GM19193 (cell line): ENCODE measurements around the gene PTK7.

Source experiments
- POLR2A ChIP-seq: IDR thresholded peaks from 4 replicates; pipeline ENCODE4 v1.6.1; 2011; ENCODE audit not compliant: insufficient read depth, insufficient read length; ENCODE audit errors: extremely low read depth

Gene PTK7

DNA sequence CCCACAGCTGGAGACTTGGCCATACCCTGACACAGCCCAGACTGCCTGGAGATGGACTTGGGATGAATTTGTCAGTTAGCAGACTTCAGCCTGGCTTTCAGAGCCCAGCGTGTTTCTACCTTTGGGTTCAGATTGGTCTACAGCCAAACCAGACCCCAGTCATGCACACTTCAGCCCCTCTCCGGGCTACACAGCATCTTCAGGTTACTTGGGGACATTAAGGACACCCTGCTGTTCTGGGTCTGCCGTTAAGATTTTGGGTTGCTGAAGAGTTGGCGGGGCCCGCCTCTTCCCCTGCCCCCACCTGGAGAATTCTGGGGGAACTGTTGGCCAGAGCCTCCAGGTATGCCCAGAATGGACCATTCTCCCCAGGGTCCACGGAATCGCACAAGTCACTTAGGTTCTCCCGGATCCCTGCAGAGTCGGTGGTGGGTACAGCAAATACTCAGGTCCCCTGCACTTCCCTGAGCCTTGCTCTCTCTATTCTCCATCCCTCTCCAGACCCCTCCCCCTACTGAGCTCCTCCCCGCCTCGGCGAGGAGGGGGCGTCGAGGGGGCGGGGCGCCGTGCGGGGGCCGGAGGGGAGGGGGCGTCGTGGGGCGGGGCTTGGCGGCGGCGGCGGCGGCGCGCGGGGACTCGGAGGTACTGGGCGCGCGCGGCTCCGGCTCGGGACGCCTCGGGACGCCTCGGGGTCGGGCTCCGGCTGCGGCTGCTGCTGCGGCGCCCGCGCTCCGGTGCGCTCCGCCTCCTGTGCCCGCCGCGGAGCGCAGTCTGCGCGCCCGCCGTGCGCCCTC lies at the start of gene PTK7:
Gene PTK7, plus strand, starts transcription at position 645 of the 794 bp plus-strand sequence. CDS start 175 bp downstream, outside the sequence.
- TF ChIP-seq POLR2A: no peak

DNA sequence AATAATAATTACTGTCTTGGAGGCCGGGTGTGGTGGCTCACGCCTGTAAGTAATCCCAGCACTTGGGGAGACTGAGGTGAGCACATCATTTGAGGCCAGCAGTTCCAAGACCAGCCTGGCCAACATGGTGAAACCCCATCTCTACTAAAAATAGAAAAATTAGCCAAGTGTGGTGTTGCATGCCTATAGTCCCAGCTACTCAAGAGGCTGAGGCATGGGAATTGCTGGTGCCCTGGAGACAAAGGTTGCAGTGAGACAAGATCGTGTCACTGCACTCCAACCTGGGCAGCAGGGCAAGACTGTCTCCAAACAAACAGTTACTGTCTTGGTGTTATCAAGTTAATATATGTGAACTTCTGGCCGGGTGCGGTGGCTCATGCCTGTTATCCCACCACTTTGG lies 49.7 kb upstream of the PTK7 start:
- no peak for TF ChIP-seq POLR2A

DNA sequence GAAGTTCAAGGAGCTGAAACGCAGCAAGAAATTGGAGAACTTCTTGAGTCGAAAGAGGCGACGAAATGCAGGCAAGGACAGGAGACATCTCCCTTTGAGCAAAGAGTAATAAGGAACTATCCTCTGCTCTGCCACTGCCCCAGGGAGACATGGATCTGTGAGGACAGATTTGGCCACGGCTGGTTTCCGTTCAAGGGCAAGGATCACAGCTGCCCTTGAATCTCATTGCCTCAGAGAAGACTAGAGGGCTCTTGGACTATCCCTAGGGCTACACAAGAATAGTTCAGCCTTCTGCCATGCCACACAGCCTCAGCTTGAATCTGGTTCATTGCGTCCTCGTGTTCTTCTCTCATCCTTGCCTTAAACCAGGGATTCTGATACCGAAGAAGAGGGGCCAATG lies 47.0 kb upstream of the PTK7 start:
- no peak for TF ChIP-seq POLR2A

DNA sequence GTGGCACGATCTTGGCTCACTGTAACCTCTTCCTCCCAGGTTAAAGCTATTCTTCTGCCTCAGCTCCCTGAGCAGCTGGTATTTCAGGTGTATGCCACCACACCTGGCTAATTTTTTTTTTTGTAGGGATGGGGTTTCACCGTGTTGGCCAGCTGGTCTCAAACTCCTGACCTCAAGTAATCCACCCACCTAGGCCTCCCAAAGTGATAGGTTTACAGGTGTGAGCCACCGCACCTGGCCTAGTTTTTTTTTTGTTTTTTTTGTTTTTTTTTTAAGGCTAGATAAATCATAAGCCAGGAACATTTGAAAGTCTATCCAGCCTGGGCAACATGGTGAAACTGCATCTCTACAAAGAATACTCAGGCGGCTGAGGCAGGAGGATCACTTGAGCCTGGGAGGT lies 43.8 kb upstream of the PTK7 start:
- no peak for TF ChIP-seq POLR2A

DNA sequence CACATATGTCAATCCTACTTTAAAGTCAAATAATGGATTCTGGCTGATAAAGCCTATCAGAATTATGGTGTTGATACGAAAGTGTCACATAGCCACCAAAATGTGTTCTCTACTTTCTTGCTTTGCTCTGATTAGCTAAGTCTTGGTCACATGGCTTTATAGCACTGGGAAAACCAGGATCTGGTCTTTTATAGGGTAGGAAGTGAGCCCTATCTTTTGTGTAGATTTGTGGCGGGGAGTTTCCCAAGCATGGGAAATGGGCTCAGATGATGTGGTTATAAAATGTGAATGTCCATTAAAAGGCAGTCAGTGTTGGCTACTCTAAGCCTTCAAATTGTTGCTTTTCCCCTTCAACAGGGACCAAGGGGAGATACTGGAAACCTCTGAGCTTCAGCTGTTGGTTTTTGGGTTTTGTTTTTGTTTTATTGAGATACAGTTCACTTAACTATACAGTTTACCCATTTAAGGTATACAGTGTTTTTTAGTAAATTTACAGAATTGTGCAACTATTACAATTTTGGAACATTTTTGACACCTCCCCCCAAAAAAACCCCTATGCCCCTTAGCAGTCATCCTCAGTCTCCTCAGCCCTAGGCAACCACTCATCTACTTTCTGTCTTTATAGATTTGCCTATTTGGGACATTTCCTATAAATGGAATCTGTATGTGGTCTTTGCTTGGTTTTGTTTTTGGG lies 42.5 kb upstream of the PTK7 start:
- no peak for TF ChIP-seq POLR2A

DNA sequence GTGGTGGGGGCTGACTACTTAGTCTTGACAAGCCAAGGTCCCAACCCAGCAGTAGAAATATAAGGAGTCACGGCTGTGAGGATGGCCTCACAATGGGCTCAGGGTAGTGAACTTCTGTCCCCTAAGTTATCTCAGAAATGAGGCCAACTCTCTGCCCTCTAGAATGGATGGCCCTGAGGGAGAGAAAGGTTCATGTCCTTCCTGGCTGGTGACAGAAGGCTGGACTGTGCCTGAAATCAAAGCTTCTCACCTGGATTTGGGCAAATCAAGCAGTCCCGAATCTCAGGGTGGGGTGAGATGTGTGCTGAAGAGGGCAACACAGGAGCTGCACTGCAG lies 42.0 kb upstream of the PTK7 start:
- TF ChIP-seq POLR2A: no peak

DNA sequence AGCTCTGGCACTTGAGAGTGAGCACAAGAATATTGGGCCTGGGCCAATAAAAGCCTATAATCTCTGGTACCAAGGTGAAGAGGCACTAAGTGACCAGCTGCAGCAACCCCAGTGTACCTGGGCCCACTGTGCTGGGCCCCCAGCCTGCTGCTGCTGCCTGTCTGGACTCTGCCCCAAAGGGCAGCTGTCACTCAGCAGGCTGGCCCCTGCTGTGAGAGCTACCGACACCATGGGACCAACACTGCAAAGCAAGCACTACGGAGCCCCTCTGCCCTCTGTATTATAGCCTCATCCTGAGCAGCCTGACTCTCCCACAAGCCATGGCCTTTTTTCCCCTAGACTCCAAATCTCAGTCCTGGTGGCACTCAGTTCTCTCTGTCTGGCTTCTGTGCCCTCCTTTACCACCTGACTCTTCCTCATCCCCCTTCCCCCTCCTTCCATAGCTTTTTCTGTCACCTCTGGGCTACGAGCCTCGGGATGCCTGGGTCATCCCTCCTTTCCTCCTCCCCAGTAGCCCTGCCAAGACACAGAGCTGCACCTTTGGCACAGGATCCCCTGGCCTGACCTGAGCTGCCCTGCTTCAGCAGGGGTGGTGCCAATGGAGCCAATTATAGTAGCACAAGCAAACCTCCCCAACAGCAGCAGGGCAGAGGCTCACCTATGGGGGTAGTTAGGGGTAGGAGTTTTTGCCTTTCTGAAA lies 40.5 kb upstream of the PTK7 start:
- no peak for TF ChIP-seq POLR2A

DNA sequence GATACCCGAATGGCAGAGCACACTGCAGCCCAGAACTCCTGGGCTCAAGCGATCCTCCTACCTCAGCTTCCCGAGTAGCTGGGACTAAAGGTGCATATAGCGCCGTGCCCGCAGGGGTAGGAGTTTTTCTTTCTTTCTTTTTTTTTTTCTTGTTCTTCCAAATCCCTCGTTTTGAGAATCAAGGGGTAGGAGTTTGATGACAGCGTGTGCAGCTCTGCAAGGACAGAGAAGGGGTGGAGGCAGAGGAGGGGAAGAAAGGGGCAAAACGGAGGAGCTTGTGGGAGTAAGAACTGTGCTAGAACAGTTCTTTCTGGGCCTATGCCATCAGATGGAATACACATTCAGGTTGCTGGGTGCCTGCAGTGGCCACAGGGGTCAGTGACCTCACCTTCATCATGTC lies 39.4 kb upstream of the PTK7 start:
- no peak for TF ChIP-seq POLR2A

DNA sequence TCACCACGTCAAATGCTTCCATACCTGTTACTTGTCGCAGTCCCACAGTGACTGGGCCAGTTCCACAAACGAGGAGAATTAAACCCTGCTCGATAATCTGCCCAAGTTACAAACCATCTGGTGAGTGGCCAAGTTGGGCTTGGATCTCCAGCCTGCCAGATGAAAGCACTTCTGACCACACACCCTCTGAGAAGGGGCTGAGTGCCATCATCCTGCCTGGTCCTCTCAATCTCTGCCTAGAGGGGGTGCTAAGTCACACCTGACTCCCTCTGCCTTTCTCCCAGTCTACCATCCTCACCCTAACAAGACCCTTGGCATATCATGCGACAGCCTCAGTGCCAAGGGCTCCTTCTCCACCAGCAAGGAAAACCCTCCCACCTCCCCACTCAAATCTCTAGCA lies 38.9 kb upstream of the PTK7 start:
- no peak for TF ChIP-seq POLR2A

DNA sequence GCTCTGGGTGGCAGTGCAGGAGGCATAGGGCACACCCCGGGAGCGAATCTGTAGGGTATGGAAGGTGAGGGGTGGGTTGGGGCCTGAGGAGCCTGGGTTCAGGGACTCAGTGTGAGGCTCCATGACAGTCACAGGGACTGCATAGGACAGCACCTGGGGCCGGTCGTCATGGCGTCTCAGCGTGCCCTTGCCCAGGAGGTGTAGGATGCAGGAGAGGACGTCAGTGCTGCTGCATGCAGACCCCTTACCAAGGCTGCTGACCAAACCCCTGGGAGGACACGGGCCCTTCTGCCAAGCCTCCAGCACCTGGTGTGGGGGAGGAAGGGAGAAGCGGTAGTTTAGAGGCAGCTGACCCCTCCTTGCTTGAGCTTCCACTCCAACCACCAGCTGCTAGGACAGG lies 38.4 kb upstream of the PTK7 start:
- no peak for TF ChIP-seq POLR2A

DNA sequence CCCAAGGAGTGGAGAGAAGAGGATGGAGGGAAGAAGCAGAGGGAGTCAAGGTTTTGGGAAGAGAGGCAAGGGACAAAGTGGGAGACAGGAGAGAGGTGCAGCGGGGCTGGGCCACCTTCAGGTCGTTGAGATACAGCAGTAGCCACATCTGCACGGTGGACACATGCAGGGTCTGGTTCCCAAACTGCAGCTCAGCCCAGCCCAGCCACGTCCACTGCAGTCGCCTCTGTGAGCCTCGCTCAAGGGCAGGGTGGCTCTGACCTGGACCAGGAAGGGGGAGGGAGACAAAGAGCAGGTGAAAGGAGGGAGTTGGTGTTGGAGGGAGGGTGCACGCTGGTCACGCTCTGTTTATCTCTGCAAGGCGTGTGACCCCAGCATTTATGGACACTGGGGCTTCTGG lies 37.4 kb upstream of the PTK7 start:
- TF ChIP-seq POLR2A: no peak

DNA sequence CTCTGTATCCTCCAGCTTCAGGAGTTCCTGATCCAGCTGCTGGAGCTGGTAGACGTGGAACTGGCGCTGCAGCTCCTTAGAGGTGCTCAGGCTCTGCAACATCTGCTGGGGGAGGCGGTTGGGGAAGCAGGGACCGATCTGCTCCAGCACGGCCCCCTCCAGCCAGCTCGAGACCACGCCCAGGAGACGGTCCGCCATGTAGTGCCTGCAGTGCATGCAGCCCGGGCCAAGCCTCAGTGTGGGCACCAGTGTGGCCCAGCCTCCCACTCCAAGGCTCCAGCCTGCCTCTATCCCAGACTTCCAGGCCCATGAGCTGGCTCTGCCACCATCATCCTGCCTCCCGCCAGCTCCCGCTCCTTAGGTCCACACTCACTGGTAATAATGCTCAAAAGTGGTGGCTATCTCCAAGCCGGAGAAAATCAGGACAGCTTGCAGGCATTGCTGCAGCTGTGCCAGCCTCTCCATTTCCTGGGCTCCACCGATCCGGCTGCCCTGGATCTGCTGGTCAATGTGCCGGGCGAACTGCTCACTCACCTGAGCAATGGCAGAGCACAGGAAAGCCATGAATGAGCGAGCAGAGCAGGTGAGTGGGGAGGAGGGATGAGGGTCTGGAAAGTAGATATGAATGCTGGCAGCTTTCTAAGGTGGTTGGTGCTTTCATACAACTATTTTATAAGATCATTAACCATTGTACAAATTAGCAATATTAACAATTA lies 35.4 kb upstream of the PTK7 start:
- no peak for TF ChIP-seq POLR2A

DNA sequence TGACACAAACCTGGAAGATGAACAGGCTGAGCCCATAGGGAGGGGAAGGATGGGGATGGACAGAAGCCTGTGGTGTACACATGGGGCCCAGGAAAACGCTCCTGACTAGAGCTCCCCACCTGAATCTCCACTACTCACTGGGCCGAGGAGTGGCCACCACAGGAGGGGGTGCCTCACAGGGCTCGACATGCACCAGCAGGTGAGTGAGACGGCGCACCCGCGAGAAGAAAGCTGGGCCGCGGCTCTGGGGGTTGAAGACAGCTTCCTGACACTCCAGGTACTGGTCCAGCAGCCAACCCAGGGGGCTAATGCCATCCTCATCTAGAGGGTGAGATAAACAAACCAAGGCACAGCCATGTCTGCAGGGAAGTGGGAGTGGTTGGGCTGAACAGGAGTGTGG lies 32.8 kb upstream of the PTK7 start:
- TF ChIP-seq POLR2A: no peak

DNA sequence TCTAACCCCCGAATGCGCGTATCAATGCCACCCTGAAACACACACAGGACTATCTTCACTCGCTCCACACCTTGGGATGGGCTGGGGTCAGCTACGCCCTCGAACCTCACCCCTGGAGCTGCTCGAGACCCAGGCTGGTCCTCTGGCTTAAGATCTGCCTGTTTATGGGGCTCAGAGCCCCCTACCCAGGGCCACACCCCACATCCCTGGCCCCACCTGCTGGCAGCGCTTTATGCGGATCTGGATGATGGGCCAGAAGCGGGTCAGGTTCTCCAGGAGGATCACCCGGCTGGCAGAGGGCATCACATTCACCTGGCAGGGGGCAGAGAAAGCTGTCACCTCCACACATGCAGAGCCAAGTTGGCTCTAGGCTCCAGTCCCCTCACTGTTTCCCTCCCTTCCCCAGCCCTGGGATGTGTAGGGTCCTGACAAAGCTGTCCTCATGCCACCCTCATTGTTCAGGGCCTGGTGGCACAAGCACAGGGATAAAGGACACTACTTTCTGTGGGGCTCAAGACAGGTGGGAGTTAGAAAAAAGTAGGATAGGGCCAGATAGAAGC lies 30.7 kb upstream of the PTK7 start:
- no peak for TF ChIP-seq POLR2A

DNA sequence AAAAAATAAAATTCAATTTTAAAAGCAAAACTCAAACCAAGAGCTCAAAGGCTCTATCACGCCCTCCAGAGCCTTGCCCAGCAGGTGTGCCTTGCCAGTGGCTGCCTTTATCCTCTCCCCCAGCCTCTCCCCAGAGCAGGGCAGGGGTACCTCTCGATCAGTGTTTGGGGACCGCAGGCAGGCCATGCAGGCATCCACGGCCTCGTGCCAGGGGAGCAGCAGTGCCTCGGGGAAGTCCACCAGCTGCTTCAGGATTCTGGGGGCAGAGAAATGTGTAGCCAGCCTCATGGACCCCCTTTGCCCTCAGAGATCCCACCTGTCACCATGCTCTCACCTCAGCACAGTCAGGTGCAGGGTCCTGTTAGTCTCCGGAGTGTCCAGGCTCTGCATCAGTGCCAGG lies 28.1 kb upstream of the PTK7 start:
- no peak for TF ChIP-seq POLR2A

DNA sequence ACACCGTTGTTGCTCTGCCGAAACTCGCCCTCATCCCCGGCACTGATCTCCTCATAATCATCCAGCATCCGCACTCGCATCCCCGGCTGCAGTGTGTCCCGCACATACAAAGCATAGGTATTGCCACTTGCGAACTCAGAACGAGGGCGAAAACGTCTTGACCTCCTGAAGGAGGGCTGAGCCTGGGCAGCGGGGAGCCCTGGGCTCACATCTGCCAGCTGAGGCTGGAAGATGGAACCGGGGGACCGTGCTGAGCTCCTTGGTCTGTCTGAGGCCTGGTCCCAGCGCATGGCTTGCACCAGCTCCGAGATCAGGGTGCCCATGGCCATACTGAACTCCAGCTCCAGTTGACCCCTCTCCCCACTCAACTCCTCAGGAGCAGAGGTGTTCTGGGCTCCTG lies 25.1 kb upstream of the PTK7 start:
- TF ChIP-seq POLR2A: no peak
